ENCODE measurements around the gene KCNC4. TPM values are rescaled to one million over a fixed set of nuclear protein-coding genes. Genes with fewer than 3 reads are reported as not detected.

KCNC4 gene
- 0.44 and 1.3 TPM in 2 replicates for total RNA-seq

DNA sequence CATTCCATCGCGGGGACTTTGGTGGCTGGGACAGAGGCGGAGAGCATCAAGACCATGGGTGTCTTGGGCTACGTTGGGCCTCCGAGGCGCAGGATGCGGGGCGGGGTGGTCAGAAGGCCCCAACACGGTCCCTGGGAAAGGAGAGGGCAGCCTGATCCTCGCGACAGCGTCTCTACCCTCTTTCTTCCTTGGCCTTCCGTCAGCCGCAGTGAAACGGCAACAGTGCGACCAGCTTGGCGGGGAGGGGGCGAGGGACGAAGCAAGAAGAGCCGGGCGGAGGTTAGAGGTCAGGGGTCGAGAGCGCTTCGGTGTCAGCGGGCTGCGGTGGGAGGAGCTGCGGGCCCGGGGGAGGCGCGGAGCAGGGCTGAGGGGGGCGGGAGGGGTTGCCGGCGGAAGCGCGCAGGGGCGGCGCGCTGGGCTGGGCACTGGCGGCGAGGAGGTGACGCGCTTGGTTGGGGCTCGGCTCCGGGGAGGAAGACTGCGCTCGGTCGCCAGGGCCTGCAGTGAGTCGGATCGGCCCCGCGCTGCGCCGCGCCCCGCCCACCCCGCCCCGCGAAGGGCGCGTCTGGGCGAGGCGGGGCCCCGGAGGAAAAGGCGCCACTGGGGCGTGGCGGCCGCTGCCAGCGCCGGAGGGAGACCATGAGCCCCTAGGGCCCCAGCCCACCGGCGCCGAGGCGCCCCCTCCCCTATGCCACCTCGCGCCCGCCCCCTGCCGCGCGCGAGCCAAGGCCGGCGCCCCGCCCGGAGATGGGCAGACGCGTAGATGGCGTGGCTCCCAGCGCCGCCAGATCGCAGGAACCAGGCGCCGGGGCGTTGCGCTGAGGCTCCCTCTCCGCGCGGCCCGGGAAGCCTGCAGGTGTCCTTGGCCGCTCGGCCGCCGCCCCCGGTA lies at the start of gene KCNC4:
KCNC4 (plus strand) TSS at position 600 of the 889 bp plus-strand sequence. CDS start 1,186 bp downstream, outside the sequence.

Small RNA genes lying within 50 kb of the gene (small RNA-seq; reads per million reads assigned to genes)
- gene AL137790.1 (ENCODE audit: low replicate concordance) = not detected

Other genes with a start within 250 kb of the KCNC4 start
- gene AHCYL1, start 225.5 kb upstream of the KCNC4 start, total RNA-seq = 67.3 and 70.9 TPM in 2 replicates
- 47.5 and 58.8 TPM in 2 replicates for gene STRIP1, start 175.7 kb upstream of the KCNC4 start, total RNA-seq
- not detected in 2 replicates for gene ALX3, start 139.6 kb upstream of the KCNC4 start, total RNA-seq
- not detected in 2 replicates for gene UBL4B, start 97.9 kb upstream of the KCNC4 start, total RNA-seq
- 0.14 TPM in 1 of 2 replicates, not detected in the other for gene SLC6A17, start 59.8 kb upstream of the KCNC4 start, total RNA-seq
- 33.3 and 65.6 TPM in 2 replicates for gene RBM15, start 129.1 kb downstream of the KCNC4 start, total RNA-seq
- gene SLC16A4, start 180.7 kb downstream of the KCNC4 start, total RNA-seq = 57.8 and 106 TPM in 2 replicates
- 65.9 and 73.2 TPM in 2 replicates for gene LAMTOR5, start 197.4 kb downstream of the KCNC4 start, total RNA-seq
- gene PROK1, start 240.8 kb downstream of the KCNC4 start, total RNA-seq = not detected in 2 replicates